GM19395 (cell line): ENCODE results near the gene SUGCT.
"Not testable (repeated sequence)": the region's sequence is repeated elsewhere in the genome, so short reads cannot be mapped to it uniquely, and the experiment has no call there.

ENCODE experiments used
- ATAC-seq: cut with Tn5 transposase; IDR thresholded peaks from one replicate; pipeline ENCODE4 v1.9.1; 2021; ENCODE audit warnings: mild to moderate bottlenecking, moderate library complexity; ENCODE audit not compliant: unreplicated experiment

SUGCT gene

GRCh38 chr7:40394400-40394799 lies 259.6 kb downstream of the SUGCT start:
- no peak for ATAC-seq

GRCh38 chr7:40400525-40400924 lies 265.7 kb downstream of the SUGCT start:
- ATAC-seq: no peak

GRCh38 chr7:40401406-40401805 lies 266.6 kb downstream of the SUGCT start:
- ATAC-seq: no peak

DNA sequence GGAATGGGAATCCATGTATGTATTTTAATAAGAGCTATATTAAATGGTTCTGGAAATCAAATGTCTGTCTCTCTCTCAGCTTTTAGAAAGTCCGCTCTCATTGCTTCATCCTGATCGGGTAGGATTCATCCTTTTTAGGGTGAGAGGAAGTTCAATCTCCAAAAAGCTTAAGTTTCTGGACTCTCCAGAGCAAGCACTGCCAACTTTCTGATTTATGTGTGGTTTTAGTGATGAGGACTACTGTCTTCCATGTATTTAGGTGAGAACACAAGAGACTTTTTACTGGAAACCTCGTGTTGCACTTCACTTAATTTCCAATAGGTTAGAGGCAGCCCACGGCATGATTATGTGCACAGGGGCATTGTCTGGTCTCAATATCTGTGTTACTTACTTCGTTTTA lies 267.9 kb downstream of the SUGCT start:
- no peak for ATAC-seq

DNA sequence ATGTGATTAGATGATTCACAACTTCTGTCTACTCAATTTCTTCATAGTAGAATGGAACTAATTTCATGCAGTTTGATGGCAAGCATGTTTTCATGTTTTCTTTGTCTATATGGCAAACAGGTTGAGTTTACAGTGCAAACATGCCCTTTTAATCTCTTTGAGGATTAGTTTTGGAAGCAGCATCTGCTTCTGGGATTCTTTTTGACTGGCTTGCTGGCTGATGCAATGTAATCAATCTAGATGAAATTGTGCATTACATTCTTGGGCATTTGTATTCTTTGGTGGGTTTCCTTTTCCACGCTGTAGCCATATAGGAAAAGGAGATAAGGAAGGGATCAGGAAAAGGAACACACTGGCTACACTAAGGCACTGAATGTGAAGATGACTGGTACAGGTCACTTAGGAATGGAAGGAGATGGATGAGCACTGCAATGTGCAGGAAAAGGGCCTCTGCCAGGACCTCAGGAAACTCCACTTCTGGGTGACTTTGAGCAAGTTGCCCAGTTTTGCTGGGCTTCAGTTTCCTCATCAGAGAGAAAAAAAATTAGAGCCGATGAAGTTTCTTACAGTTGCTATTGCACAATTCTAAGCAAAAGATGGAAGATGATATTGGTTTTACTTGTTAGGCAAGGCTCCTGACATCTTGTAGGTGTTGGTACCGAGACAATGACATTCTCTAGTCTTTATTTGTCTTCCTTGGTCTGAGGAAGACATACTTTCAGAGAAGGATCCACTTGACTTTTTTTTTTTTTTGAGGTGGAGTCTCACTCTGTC lies 269.1 kb downstream of the SUGCT start:
- ATAC-seq: no peak

DNA sequence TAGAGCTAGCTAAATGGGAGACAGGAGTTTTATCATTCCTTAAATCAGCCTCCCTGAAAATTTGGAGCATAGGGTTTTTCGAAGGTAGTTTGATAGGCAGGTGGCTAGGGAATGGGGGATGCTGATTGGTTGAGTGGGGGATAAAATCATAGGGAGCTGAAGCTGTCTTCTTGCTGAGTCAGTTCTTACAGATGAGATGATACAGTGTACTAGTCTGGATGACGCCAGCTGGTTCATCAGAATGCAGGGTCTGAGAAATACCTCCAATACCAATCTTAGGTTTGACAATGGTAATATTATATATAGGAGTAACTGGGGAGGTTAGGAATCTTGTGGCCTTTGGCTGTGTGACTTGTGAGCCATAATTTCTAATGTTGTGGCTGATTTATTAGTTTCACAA lies 271.2 kb downstream of the SUGCT start:
- ATAC-seq: no peak

- ATAC-seq: no peak
Measured at GRCh38 chr7:40412323-40412722, 277.5 kb downstream of the SUGCT start.

DNA sequence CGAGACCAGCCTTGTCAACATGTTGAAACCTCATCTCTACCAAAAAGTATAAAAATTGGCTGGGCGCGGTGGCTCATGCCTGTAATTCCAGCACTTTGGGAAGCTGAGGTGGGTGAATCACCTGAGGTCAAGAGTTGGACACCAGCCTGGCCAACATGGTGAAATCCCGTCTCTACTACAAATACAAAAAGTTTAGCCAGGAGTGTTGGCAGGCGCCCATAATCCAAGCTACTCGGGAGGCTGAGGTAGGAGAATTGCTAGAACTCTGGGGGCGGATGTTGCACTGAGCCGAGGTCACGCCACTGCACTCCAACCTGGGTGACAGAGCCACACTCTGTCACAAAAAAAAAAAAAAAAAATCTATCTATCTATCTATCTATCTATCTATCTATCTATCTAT lies 279.9 kb downstream of the SUGCT start:
- not testable (repeated sequence) for ATAC-seq

DNA sequence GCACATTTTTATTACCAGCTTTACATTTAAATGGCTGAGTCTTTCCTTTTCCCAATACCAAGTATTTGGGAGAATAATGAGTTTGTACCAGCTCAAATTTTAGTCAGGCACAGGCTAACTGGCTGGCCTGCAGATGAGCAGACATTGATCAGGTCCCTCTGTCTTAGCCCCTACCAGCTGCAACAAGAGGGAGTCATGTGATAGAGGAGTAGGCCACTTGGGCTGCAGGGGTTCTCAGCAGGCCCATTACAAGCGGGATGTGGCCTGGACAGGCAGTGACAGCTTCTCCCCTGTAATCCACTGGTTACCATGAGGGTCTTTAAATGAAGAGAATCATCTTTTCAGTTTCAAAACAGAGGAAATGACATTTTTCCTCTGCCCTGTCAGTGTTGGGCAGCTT lies 283.6 kb downstream of the SUGCT start:
- ATAC-seq: no peak

GRCh38 chr7:40418983-40419382 lies 284.2 kb downstream of the SUGCT start:
- ATAC-seq: no peak

GRCh38 chr7:40419806-40420205 lies 285.0 kb downstream of the SUGCT start:
- no peak for ATAC-seq

- ATAC-seq: no peak
Measured at GRCh38 chr7:40421433-40421832, 286.6 kb downstream of the SUGCT start.

DNA sequence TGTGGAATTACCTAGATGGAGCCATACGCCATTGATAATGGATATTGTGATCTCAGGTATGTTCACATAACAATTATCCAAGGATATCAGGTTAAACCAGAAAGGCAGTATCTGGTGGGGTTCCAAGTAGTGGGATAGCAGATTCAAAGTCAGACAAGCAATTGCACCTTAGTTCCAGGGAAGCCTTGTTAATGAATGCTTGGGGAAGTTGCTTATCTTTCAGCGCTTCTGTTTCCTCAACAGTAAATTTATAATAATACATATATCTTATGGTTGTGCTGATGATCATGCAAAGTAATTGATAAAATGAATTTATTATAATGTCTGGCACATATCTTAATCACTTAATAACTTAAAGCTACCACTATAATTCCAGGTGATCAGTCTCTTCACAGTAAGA lies 290.9 kb downstream of the SUGCT start:
- no peak for ATAC-seq

DNA sequence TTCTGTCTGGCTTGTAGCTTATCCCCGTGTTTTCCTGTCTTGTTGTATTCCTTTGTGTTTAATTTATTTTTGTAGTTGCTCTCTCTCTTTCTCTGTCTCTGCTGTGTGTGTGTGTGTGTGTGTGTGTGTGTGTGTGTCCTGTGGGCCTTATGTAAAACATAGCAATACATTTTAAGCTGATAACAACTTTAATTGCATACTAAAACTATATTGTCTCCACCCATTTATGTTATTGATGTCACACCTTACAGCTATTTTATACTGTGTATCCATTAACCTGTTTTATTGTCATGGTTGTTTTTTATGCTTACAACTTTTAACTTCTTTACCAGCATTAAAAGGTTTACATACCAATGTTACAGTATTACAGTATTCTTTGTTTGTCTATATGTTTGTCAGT lies 293.6 kb downstream of the SUGCT start:
- no peak for ATAC-seq

DNA sequence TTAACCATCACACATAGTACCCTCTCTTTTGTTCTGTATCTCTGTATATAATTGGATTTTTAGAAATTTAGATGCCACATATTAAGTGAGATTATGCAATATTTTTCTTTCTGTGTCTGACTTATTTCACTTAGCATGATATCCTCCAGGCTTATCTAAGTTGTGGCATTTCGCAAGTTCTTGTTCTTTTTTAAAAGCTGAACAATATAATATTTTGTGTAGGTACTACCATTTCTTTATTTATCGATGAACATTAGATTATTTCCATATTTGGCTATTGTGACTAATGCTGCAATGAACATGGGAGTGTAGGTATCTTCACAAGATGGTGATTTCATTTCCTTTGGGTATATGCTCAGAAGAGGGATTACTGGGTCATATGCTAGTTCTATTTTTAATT lies 295.0 kb downstream of the SUGCT start:
- ATAC-seq: no peak

DNA sequence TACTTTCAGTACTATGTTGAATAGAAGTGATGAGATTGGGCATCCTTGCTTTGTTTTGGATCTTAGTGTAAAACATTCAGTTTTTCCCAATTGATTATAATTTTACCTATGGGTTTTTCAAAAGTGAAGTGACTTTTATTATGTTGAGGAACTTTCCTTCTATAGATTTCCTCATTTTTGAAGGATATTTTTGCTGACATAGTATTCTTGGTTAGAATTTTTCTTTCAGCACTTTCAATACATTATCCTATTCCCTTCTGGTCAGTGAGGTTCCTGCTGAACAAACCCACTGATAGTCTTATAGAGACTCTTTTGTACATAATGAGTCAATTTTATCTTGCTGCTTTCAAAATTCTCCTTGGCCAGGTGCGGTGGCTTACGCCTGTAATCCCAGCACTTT lies 297.2 kb downstream of the SUGCT start:
- ATAC-seq: no peak

DNA sequence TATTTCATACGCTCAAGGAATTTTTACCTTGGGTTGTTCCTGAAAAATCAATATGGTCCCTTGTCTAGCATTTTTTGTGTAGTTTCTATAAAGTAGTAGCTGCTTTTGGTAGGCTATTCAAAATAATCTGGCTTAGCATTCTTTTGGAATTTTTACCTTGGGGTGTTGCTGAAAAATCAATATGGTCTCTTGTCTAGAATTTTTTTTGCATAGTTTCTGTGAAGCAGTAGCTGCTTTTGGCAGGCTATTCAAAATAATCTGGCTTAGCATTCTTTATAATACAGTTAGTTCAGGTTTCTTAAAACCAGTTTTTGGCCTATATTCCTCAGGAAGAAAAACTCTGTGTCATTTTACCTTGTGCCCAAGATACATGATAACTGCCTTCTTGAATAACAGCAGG lies 301.9 kb downstream of the SUGCT start:
- no peak for ATAC-seq

DNA sequence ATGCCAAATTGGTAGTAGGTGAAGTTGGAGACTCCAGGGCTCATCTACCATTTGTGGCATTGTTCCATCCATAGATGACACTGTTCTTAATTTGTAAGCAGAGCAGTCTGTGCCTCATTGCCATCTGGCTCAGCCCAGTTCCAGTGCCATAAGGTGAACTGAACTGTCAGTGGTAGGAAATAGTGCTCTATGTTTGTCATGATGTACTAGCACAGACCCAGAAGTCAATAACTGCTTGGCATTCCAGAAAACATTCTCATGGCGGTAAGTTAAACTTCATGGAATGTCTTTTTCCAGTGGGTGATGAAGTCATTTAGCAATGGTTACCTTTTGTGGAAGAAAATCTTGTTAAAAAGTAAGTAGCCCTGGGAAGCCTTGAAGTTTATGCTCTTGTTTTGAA lies 302.7 kb downstream of the SUGCT start:
- no peak for ATAC-seq

- ATAC-seq: no peak
Measured at GRCh38 chr7:40437936-40438634, 303.3 kb downstream of the SUGCT start.

DNA sequence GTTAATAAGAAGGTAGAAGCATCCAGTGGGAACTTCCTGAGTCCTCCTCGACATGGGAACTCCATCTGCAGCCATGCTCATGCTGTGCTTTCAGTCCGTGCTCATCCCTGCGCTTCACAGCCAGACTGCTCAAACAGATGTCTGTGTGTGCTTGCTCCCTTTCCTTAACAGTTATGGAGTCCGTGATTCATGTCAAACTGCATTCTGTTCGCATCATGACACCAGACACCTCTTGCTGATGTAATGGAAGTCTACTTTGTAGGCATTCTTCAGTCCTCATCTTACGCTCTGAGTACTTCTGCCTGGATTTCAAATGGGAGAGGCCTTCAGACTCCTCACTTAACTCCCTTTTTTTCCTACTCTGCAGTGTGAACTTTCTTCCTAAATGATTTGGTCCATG lies 304.9 kb downstream of the SUGCT start:
- no peak for ATAC-seq

- no peak for ATAC-seq
Measured at GRCh38 chr7:40447345-40447744, 312.5 kb downstream of the SUGCT start.

DNA sequence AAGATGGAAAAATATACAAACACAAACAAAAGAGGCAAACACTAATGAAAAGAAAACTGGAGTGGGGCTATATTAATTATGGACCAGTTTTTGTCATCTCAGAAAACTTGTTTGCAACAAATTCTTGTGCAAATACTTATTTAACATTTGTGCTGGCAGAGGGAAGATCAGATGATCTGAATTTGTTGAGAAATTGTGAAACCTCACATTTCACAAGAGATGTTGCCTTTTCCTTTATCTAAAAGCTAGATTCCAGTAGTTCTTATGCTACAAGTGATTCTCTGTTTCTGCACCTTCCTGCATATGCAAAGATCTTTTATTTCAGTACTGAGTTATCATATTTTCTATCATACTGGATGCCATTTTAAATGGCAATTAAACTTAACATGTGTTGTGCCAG lies 320.7 kb downstream of the SUGCT start:
- no peak for ATAC-seq
